CD4-positive, alpha-beta T cell treated with Interleukin-4 for 1 hour (primary cell): ENCODE data around the gene EIPR1.

Experiments
- DNase-seq, 2 donors: peaks; one replicate each; pipeline ENCODE4 v3.0.0-alpha.2; 2020 to 2022

Gene EIPR1

DNA sequence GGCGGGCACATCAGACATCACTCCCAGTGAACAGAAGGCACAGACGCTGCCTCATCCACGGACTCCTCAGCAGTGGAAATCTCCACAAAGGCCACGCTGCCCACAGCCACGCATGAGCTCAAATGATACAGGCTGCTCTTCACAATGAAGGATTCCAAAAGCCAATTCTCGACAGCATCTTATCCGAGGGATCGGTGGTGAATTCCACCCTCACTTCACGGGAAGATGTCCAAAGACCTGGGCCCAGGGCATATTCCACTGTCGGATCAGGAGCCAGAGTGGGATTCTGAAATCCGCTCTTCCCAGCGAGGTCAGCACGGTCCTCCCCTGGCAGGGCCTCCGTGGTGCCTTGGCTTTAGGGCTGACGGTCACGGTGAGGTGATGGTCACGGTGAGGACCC lies 55.8 kb downstream of the EIPR1 start:
- no peak for DNase-seq

GRCh38 chr2:3320910-3321605 lies 56.6 kb downstream of the EIPR1 start:
- DNase-seq: no peak

GRCh38 chr2:3319745-3320566 lies 57.7 kb downstream of the EIPR1 start:
- DNase-seq: no peak

- no peak for DNase-seq
These were observed 58.5 kb downstream of the EIPR1 start for GRCh38 chr2:3319134-3319533.

DNA sequence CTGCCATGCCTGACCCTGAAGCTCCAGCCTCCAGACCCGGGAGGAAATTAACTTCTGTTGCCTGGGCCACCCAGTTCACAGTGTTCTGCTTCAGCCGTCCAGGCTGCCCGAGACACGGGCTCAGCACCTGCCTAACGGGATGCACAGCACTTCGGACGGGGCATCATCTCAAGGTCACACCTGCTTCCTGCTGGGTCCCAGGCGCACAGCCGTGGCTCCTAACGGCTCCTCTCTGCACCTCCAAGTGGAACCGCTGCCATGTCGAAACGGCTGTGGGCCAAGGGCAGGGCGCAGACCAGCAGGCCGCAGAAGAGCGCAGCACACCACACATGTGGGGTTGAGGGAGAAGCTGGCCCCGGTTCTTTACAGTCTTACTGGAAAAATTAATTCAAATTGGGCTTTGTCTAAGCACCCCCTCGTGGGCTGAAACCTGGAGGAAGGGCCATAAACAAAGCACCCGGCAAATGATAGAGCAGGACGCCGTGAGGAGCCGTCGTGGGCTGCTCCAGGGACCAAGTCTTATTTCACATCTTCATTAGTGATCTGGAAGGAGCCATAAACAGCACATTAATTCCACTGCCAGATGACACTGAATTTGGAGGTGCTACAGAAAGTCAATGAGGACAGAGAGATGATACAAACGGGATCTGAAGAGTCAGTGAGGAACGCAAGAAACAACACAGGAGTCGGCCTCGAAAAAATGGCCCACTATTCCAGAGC lies 59.6 kb downstream of the EIPR1 start:
- no peak for DNase-seq

- DNase-seq: no peak
These were observed 60.3 kb downstream of the EIPR1 start for GRCh38 chr2:3317277-3317685.

DNA sequence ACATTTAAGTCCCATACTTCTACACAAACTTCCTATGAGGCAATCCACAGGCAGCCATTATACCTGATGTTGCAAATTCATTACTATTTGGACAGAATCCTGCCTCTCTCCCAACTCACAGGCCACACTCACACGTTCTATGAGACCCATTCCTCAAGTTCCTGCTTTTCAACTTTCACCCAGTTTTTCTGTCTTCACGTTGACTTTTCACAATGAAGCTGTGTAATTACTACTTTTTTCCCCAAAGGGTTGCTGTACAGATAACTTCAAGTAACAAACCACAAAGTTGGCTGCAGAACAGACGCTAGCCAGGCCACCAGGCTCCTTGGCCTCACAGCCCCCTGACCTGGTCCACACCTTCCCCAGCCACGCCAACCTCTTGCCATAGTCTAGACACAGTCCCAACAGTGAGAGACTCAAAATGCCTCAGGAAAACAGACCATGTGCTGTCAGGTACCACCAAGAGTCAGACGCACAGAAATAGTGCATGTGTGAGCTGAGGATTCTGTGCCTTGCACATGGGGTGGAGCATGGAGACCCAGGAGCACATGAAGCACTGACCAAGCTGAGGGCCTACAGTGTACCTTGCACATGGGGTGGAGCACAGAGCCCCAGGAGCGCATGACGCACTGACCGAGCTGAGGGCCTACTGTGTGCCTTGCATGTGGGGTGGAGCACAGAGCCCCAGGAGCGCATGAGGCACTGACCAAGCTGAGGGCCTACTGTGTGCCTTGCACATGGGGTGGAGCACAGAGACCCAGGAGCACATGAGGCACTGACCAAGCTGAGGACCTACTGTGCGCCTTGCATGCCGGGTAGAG lies 61.0 kb downstream of the EIPR1 start:
- DNase-seq: no peak

GRCh38 chr2:3314626-3315025 lies 63.0 kb downstream of the EIPR1 start:
- no peak for DNase-seq

- no peak for DNase-seq
These were observed 63.7 kb downstream of the EIPR1 start for GRCh38 chr2:3313781-3314375.

DNA sequence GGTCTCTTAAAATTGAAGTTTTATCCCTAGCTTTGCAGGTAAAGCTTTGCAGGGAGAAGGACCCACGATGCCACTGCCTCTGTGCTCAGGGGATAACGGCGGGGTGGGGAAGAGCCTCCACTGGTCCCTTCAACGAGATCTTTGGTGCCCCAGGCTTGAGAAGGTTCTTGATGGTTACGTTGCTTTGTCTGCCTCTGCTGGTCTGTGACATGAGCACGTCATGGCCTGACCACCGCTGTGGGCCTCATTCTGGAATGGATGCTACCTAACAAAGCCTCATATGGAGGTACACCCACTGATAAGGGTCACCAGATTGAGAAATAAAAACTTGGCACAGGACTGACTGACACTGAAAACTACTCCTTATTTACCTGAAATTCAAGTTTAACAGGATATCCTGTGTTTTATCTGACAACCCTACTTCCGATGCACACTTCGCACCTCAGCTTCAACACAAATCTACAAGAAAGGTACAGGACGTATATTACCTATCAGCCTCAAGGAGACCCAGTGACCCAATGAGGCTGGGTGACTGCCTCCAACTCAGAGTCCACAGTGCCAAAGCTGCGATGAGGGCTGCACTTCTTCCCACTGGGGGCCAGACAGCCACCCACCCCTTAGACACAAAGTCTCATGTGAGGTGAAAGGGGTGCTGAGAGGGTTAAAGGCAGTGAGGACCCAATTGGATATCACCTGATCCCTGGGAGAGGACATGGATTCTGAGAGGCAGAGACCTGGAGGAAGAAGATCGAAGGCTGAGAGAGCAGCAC lies 64.9 kb downstream of the EIPR1 start:
- peak in 1 of 2 donors; percentile 6 for DNase-seq

- DNase-seq: no peak
These were observed 66.0 kb downstream of the EIPR1 start for GRCh38 chr2:3311601-3312000.

DNA sequence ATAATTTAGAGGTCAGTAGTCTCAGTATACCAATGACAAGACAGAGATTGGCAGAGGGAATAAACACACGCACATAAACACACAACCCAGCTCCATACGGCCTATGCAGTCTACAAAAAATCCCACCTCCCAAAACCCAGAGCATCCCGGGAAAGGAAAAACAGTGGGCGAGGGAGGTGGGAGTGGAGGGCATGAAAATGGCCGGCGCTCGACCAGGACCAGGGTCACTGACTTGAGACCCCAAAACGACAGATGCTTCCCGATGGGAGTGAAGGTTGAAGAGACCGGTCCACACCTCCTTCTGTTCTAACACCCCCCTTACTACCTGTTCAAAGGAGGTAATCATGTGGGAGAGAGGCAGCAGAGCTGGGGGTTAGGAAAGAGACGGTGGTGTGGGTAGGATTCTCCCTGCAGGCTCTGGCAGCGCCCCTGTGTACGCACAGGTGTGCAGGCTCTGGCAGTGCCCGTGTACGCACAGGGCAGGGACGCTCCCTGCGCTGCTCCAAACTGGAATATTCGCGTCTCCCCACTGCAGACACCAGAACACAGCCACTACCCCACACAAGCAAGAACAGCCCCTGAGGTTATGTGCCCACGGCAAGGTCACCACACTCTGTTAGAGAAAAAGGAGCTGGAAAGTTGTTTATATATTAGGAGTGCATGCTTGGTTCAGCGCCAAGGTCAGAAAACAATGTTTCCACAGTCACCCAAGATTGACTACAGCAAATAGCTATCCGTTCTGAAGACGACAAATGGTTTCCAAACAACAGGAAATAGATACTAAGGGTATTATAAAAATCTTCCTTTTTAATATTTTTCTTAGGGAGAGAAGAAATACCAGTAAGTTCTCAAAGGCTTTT lies 67.9 kb downstream of the EIPR1 start:
- no peak for DNase-seq

GRCh38 chr2:3307901-3308300 lies 69.7 kb downstream of the EIPR1 start:
- DNase-seq: no peak

GRCh38 chr2:3307236-3307635 lies 70.4 kb downstream of the EIPR1 start:
- DNase-seq: no peak

GRCh38 chr2:3305952-3306351 lies 71.7 kb downstream of the EIPR1 start:
- no peak for DNase-seq

- no peak for DNase-seq
These were observed 72.2 kb downstream of the EIPR1 start for GRCh38 chr2:3305431-3305830.

DNA sequence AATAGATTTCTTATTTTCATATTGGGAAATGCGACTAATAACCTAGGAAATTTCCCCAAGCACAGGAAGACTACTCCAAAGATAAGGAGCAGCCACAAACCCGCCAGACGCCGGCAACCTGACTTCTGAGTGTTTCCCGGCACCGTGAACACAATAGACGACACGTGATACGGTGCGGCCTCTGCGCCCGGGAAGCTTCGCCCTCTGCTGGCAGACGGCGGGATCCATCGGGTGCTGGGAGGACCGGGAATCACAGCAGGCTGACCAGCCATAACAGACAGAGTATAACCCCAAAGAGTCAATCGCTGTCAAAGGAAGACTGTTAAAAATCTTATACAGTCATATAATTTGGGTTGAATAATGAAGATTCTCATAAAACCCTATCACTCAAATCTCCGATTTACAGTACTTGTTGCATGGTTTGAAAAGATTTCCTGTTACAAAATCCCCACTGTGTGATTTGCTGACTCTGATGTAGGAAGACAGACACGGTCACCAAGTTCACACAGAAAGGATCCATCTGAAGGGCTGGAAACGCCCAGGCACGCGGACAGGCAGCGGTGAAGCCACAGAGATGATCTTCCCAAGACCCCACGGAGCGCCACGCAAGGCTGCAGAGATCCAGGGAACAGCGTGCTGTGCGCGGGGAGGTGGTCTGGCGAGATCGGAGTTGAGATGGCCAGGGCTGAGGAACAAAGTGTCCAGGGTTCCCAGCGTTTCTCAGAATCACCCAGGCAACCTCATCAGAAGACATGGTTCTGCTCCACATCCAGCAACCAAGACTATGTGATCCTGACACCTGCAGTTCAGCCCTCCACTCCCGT lies 73.8 kb downstream of the EIPR1 start:
- DNase-seq: peak; percentile 72 to 75

- DNase-seq: no peak
These were observed 74.7 kb downstream of the EIPR1 start for GRCh38 chr2:3302751-3303582.

DNA sequence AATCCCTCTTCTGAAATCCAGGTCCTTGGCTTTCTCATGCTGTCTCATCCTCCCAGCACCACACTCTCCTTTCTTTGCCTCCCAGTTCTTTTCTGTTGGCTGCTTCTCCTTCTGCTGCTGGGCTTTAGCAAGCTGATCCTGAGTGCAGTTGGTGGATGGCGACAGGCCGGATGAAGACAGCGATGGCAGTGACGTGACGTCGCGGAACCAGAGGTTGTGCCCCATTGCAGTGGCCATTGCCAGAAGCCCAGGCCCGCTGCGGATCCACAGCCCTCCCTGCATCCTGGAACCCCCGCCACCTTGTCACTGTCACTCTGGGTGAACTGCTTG lies 75.2 kb downstream of the EIPR1 start:
- no peak for DNase-seq
